OCI-LY1 (cell line): Measurements from ENCODE around the gene TEX52.

Experiments
- EZH2 ChIP-seq: fragments of 200-600 bp; sonication (generic), shearing (Covaris generic); IDR thresholded peaks from 2 replicates; pipeline ENCODE4 v1.8.0; 2017; ENCODE audit warnings: borderline replicate concordance, mixed run types, mild to moderate bottlenecking, antibody characterized with exemption, low read length, moderate library complexity, mixed read lengths
- TF ChIP-seq, protein P1 (sequence below): fragments of 200-600 bp; sonication (generic), shearing (Covaris generic); IDR thresholded peaks from 2 replicates; pipeline ENCODE4 v1.5.1; 2017; ENCODE audit warnings: mild to moderate bottlenecking, antibody characterized with exemption, low read length, moderate library complexity, mixed read lengths

DNA sequence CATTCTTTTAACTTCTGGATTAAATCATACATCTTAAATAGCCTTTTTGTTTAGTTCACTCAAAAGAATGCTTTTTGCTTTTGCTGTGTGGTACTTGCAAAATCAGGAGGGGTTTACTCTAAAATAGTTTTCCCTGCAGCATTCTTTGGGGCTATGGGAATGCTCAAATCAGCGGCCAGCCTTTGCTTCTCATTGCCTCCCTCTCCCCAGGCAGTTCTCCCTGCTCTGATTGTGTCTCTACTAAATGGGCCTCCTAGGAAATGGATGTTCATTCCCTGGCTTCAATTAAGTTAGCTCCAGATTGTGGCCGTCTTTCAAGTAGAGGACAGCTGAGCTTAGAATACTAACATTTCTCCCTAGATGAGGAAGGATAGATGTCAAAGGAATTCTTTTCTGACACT lies 38.2 kb upstream of the TEX52 start:
- no peak for TF ChIP-seq EZH2
- TF ChIP-seq, protein P1, sequence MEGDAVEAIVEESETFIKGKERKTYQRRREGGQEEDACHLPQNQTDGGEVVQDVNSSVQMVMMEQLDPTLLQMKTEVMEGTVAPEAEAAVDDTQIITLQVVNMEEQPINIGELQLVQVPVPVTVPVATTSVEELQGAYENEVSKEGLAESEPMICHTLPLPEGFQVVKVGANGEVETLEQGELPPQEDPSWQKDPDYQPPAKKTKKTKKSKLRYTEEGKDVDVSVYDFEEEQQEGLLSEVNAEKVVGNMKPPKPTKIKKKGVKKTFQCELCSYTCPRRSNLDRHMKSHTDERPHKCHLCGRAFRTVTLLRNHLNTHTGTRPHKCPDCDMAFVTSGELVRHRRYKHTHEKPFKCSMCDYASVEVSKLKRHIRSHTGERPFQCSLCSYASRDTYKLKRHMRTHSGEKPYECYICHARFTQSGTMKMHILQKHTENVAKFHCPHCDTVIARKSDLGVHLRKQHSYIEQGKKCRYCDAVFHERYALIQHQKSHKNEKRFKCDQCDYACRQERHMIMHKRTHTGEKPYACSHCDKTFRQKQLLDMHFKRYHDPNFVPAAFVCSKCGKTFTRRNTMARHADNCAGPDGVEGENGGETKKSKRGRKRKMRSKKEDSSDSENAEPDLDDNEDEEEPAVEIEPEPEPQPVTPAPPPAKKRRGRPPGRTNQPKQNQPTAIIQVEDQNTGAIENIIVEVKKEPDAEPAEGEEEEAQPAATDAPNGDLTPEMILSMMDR: no peak
